ENCODE measurements around the gene SUPT3H. TPM values are rescaled to one million over a fixed set of nuclear protein-coding genes. Genes with fewer than 3 reads are reported as not detected.

SUPT3H gene
- total and polyA plus RNA-seq, 2 of the 8 experiments (the other 6 are each of a cell fraction or from before 2014, with no cell fraction given), result 18.8 to 23.0 TPM

GRCh38 chr6:45226081-45226480 lies 151.7 kb downstream of the SUPT3H start (continued):
- TF ChIP-seq USF2 (IDR thresholded peaks at IDR 0.05; ENCODE audit: low read length) (no peak), BACH1 (IDR thresholded peaks at IDR 0.05; ENCODE audit: low read length) (no peak), CEBPB (IDR thresholded peaks at IDR 0.05; ENCODE audit: low read depth, low read length) (no peak), YY1 (IDR thresholded peaks at IDR 0.05; ENCODE audit: low read depth, low read length) (no peak), ATF3 (IDR thresholded peaks at IDR 0.05; ENCODE audit: insufficient read depth, low read depth, low read length) (no peak), CBX8 (IDR thresholded peaks at IDR 0.05; ENCODE audit: borderline replicate concordance, low read depth, low read length) (no peak)
